ENCODE results near the gene NR5A2.
"Not testable (repeated sequence)": the region's sequence is repeated elsewhere in the genome, so short reads cannot be mapped to it uniquely, and the experiment has no call there.

The NR5A2 gene

GRCh38 chr1:200165493-200166220 is 138.1 kb downstream of the NR5A2 start:
- no peak for DNase-seq (ENCODE audit: low read depth)

- no peak for DNase-seq (ENCODE audit: low read depth)
These were observed 138.9 kb downstream of the NR5A2 start for GRCh38 chr1:200166411-200166810.

GRCh38 chr1:200168926-200169325 is 141.4 kb downstream of the NR5A2 start:
- DNase-seq (ENCODE audit: low read depth): no peak

GRCh38 chr1:200172311-200172710 is 144.8 kb downstream of the NR5A2 start:
- DNase-seq (ENCODE audit: low read depth): no peak

- no peak for DNase-seq (ENCODE audit: low read depth)
These were observed 145.6 kb downstream of the NR5A2 start for GRCh38 chr1:200173097-200173618.

- DNase-seq (ENCODE audit: low read depth): no peak
These were observed 147.2 kb downstream of the NR5A2 start for GRCh38 chr1:200174525-200175295.

- DNase-seq (ENCODE audit: low read depth): no peak
These were observed 148.7 kb downstream of the NR5A2 start for GRCh38 chr1:200176181-200176580.

GRCh38 chr1:200176798-200177197 is 149.3 kb downstream of the NR5A2 start:
- DNase-seq (ENCODE audit: low read depth): no peak

- no peak for DNase-seq (ENCODE audit: low read depth)
These were observed 150.8 kb downstream of the NR5A2 start for GRCh38 chr1:200178340-200178739.

GRCh38 chr1:200179126-200179780 is 151.7 kb downstream of the NR5A2 start:
- no peak for DNase-seq (ENCODE audit: low read depth)

- DNase-seq (ENCODE audit: low read depth): no peak
These were observed 152.3 kb downstream of the NR5A2 start for GRCh38 chr1:200179781-200180160.

- no peak for DNase-seq (ENCODE audit: low read depth)
These were observed 153.3 kb downstream of the NR5A2 start for GRCh38 chr1:200180821-200181220.

- no peak for DNase-seq (ENCODE audit: low read depth)
These were observed 154.4 kb downstream of the NR5A2 start for GRCh38 chr1:200181861-200182260.

GRCh38 chr1:200182701-200183100 is 155.2 kb downstream of the NR5A2 start:
- no peak for DNase-seq (ENCODE audit: low read depth)

GRCh38 chr1:200183637-200184036 is 156.1 kb downstream of the NR5A2 start:
- no peak for DNase-seq (ENCODE audit: low read depth)

- DNase-seq (ENCODE audit: low read depth): no peak
These were observed 156.7 kb downstream of the NR5A2 start for GRCh38 chr1:200184196-200184595.

GRCh38 chr1:200185191-200185590 is 157.7 kb downstream of the NR5A2 start:
- DNase-seq (ENCODE audit: low read depth): not testable (repeated sequence)

- DNase-seq (ENCODE audit: low read depth): not testable (repeated sequence)
These were observed 159.8 kb downstream of the NR5A2 start for GRCh38 chr1:200187332-200187731.

GRCh38 chr1:200191993-200192392 is 164.5 kb downstream of the NR5A2 start:
- DNase-seq (ENCODE audit: low read depth): no peak

GRCh38 chr1:200194477-200194876 is 167.0 kb downstream of the NR5A2 start:
- DNase-seq (ENCODE audit: low read depth): no peak

GRCh38 chr1:200198236-200198635 is 170.7 kb downstream of the NR5A2 start:
- no peak for DNase-seq (ENCODE audit: low read depth)

- DNase-seq (ENCODE audit: low read depth): no peak
These were observed 177.9 kb downstream of the NR5A2 start for GRCh38 chr1:200205216-200205995.

Data from stimulated activated CD8-positive, alpha-beta memory T cell treated with anti-CD3 and anti-CD28 coated beads, Interleukin-15, amount 100 ng/mL, for 24 hours (primary cell).